Astrocyte (in vitro differentiated cells and primary cell): ENCODE results near the gene CENPX. TPM values are rescaled to one million over a fixed set of nuclear protein-coding genes. Genes with fewer than 3 reads are reported as not detected.

Experiments
- DNase-seq: peaks from one replicate; pipeline ENCODE4 v3.0.0-alpha.2; 2010; ENCODE audit warnings: low read depth
- FAIRE-seq: peaks from 2 replicates; lab custom pipeline; 2011; peaks lifted over from hg19 to GRCh38; lab: Jason Lieb, UNC
- H2AFZ ChIP-seq: 2 replicates; pipeline ENCODE4 v1.6.0; 2012; ENCODE audit warnings: low read depth, low read length, inconsistent platforms
- H3K27ac ChIP-seq: 2 replicates; pipeline ENCODE4 v1.5.1; 2011; ENCODE audit warnings: low read depth, low read length, inconsistent platforms
- H3K27me3 ChIP-seq: 2 replicates; pipeline ENCODE4 v1.6.0; 2011; ENCODE audit warnings: low read length, inconsistent platforms; ENCODE audit not compliant: insufficient read depth
- H3K36me3 ChIP-seq: 2 replicates; pipeline ENCODE4 v1.5.1; 2011; ENCODE audit warnings: low read length, inconsistent platforms; ENCODE audit not compliant: insufficient read depth
- H3K4me1 ChIP-seq: 2 replicates; pipeline ENCODE4 v1.5.1; 2011; ENCODE audit warnings: low read length, inconsistent platforms; ENCODE audit not compliant: insufficient read depth
- H3K4me2 ChIP-seq: 2 replicates; pipeline ENCODE4 v1.6.0; 2012; ENCODE audit warnings: low read length, inconsistent platforms
- H3K4me3 ChIP-seq: 2 replicates; pipeline ENCODE4 v1.5.1; 2011; ENCODE audit warnings: low read depth, mild to moderate bottlenecking, low read length, inconsistent platforms; ENCODE audit not compliant: insufficient read depth
- H3K79me2 ChIP-seq: 2 replicates; pipeline ENCODE4 v1.6.0; 2012; ENCODE audit warnings: mild to moderate bottlenecking, low read length, inconsistent platforms; ENCODE audit not compliant: insufficient read depth
- H3K9ac ChIP-seq: 2 replicates; pipeline ENCODE4 v1.6.0; 2012; ENCODE audit warnings: mild to moderate bottlenecking, low read length, inconsistent platforms
- H3K9me3 ChIP-seq: 2 replicates; pipeline ENCODE4 v1.5.1; 2012; ENCODE audit warnings: low read depth, mild to moderate bottlenecking, low read length, inconsistent platforms; ENCODE audit not compliant: insufficient read depth
- H4K20me1 ChIP-seq: 2 replicates; pipeline ENCODE4 v1.6.0; 2012; ENCODE audit warnings: low read length, inconsistent platforms; ENCODE audit not compliant: insufficient read depth
- H3K27ac Mint-ChIP-seq: one replicate; pipeline ENCODE4 v1.8.0; 2021; ENCODE audit warnings: mild to moderate bottlenecking, mixed read lengths; ENCODE audit not compliant: unreplicated experiment
- H3K27me3 Mint-ChIP-seq: one replicate; pipeline ENCODE4 v1.8.0; 2021; ENCODE audit warnings: low read depth, mixed read lengths; ENCODE audit not compliant: unreplicated experiment
- H3K36me3 Mint-ChIP-seq: one replicate; pipeline ENCODE4 v1.8.0; 2021; ENCODE audit warnings: low read depth, mixed read lengths; ENCODE audit not compliant: unreplicated experiment
- H3K4me1 Mint-ChIP-seq: one replicate; pipeline ENCODE4 v1.8.0; 2021; ENCODE audit warnings: low read depth, mixed read lengths; ENCODE audit not compliant: unreplicated experiment
- H3K4me3 Mint-ChIP-seq: one replicate; pipeline ENCODE4 v1.8.0; 2021; ENCODE audit warnings: mild to moderate bottlenecking, moderate library complexity, mixed read lengths; ENCODE audit not compliant: unreplicated experiment
- H3K9me3 Mint-ChIP-seq: one replicate; pipeline ENCODE4 v1.8.0; 2021; ENCODE audit warnings: mild to moderate bottlenecking, mixed read lengths; ENCODE audit not compliant: unreplicated experiment
- CTCF ChIP-seq: IDR thresholded peaks from 2 replicates; pipeline ENCODE4 v1.5.1; 2011; ENCODE audit warnings: low read depth, mild to moderate bottlenecking, inconsistent platforms, low read length, moderate library complexity; ENCODE audit not compliant: insufficient read depth
- EZH2 ChIP-seq: IDR thresholded peaks from 2 replicates; pipeline ENCODE4 v1.6.1; 2012; ENCODE audit warnings: mild to moderate bottlenecking, low read length, inconsistent platforms; ENCODE audit not compliant: insufficient read depth
- total RNA-seq: library from RNA; stranded (reverse); gene quantifications from 2 replicates; pipeline ENCODE4 v1.2.1, GENCODE V29; 2021

Gene CENPX
- total RNA-seq, 1 donor from 2014 or later, result 26.7 TPM

- Histone ChIP-seq H3K9me3 (no peaks in the 10 kb centered on the region), H3K4me2 (no peak overlapping the region), H3K4me1 (peaks cover 20% of the 10 kb centered on the region), H4K20me1 (peaks cover 3% of the 10 kb centered on the region), H3K4me3 (no peak overlapping the region), H2AFZ (no peak overlapping the region), H3K79me2 (peaks cover 10% of the 10 kb centered on the region), H3K27ac (no peak overlapping the region), H3K36me3 (no peaks in the 10 kb centered on the region), H3K9ac (no peak overlapping the region), H3K27me3 (no peaks in the 10 kb centered on the region)
- Mint-ChIP-seq H3K4me1 (peaks cover 2% of the 10 kb centered on the region), H3K27ac (peak overlapping the region; percentile 41), H3K36me3 (peaks cover 11% of the 10 kb centered on the region), H3K9me3 (peaks cover 2% of the 10 kb centered on the region), H3K4me3 (peak overlapping the region; percentile 80), H3K27me3 (peaks cover 4% of the 10 kb centered on the region)
- no peak for FAIRE-seq
- DNase-seq, result no peak
- TF ChIP-seq CTCF (no peak), EZH2 (no peak)
Observed at GRCh38 chr17:82033359-82034085, 10.8 kb upstream of the CENPX start.

- H2AFZ ChIP-seq, result peak overlapping the region; percentile 60
- no peak overlapping the region for H3K27ac ChIP-seq
- H4K20me1 ChIP-seq, result peaks cover 3% of the 10 kb centered on the region
- peak overlapping the region; percentile 86 for H3K4me2 ChIP-seq
- no peaks in the 10 kb centered on the region for H3K9me3 ChIP-seq
- Mint-ChIP-seq H3K4me3 (peak overlapping the region; percentile 80), H3K27me3 (peaks cover 8% of the 10 kb centered on the region), H3K36me3 (peaks cover 13% of the 10 kb centered on the region), H3K27ac (no peak overlapping the region), H3K9me3 (no peaks in the 10 kb centered on the region), H3K4me1 (no peaks in the 10 kb centered on the region)
- peak overlapping the region; percentile 67 for H3K9ac ChIP-seq
- no peak for FAIRE-seq
- no peak for DNase-seq
- peak overlapping the region; percentile 49 for H3K4me3 ChIP-seq
- peaks cover 10% of the 10 kb centered on the region for H3K79me2 ChIP-seq
- no peaks in the 10 kb centered on the region for H3K27me3 ChIP-seq
- TF ChIP-seq CTCF (no peak), EZH2 (no peak)
- no peaks in the 10 kb centered on the region for H3K36me3 ChIP-seq
- H3K4me1 ChIP-seq, result peaks cover 20% of the 10 kb centered on the region
Observed at GRCh38 chr17:82031885-82032627, 9.4 kb upstream of the CENPX start.
